Loucy (cell line): ENCODE measurements around the gene DHRS3.
"Not testable (repeated sequence)": the region's sequence is repeated elsewhere in the genome, so short reads cannot be mapped to it uniquely, and the experiment has no call there.

Experiments used
- H2AFZ ChIP-seq: fragments of 200-600 bp; sonication (generic); 2 replicates; pipeline ENCODE4 v1.6.0; 2016; ENCODE audit warnings: antibody characterized with exemption, mild to moderate bottlenecking, low read length, moderate library complexity
- H3F3A ChIP-seq: fragments of 200-600 bp; 2 replicates; pipeline ENCODE4 v1.6.0; 2016; ENCODE audit warnings: antibody characterized with exemption, low read depth, mild to moderate bottlenecking
- H3K27me3 ChIP-seq: fragments of 200-600 bp; sonication (generic); 2 replicates; pipeline ENCODE4 v1.6.1; 2014; ENCODE audit warnings: low read length, mild to moderate bottlenecking; ENCODE audit not compliant: insufficient read depth, poor library complexity, severe bottlenecking
- H3K36me3 ChIP-seq: fragments of 200-600 bp; sonication (generic); 2 replicates; pipeline ENCODE4 v1.6.1; 2016; ENCODE audit warnings: low read length; ENCODE audit not compliant: insufficient read depth
- H3K4me1 ChIP-seq: fragments of 200-600 bp; sonication (generic); 2 replicates; pipeline ENCODE4 v1.5.1; 2014; ENCODE audit warnings: low read length, mild to moderate bottlenecking; ENCODE audit not compliant: insufficient read depth, poor library complexity, severe bottlenecking
- H3K4me2 ChIP-seq: fragments of 200-600 bp; sonication (generic); 2 replicates; pipeline ENCODE4 v1.6.0; 2014; ENCODE audit warnings: antibody characterized with exemption, low read length, low read depth, mild to moderate bottlenecking; ENCODE audit not compliant: poor library complexity, severe bottlenecking
- H3K4me3 ChIP-seq: fragments of 200-600 bp; sonication (generic); 2 replicates; pipeline ENCODE4 v1.5.1; 2014; ENCODE audit warnings: low read length, mild to moderate bottlenecking, mixed read lengths; ENCODE audit not compliant: poor library complexity, severe bottlenecking
- H3K79me2 ChIP-seq: fragments of 200-600 bp; sonication (generic); 2 replicates; pipeline ENCODE4 v1.6.1; 2014; ENCODE audit warnings: low read length; ENCODE audit not compliant: insufficient read depth
- H3K9ac ChIP-seq: fragments of 200-600 bp; sonication (generic); 2 replicates; pipeline ENCODE4 v1.6.0; 2014; ENCODE audit warnings: mild to moderate bottlenecking, low read depth, low read length, moderate library complexity; ENCODE audit not compliant: poor library complexity, severe bottlenecking
- H3K9me2 ChIP-seq: fragments of 200-600 bp; sonication (generic); replicated peaks from 2 replicates; pipeline ENCODE4 v1.6.1; 2016; ENCODE audit warnings: low read depth, low read length, mixed read lengths
- H3K9me3 ChIP-seq: fragments of 200-600 bp; sonication (generic); 2 replicates; pipeline ENCODE4 v1.6.1; 2014; ENCODE audit warnings: mild to moderate bottlenecking, antibody characterized with exemption, low read length, low read depth; ENCODE audit not compliant: insufficient read depth
- H4K20me1 ChIP-seq: fragments of 200-600 bp; sonication (generic); 2 replicates; pipeline ENCODE4 v1.6.0; 2014; ENCODE audit warnings: antibody characterized with exemption, low read length, mild to moderate bottlenecking; ENCODE audit not compliant: insufficient read depth, poor library complexity, severe bottlenecking
- CTCF ChIP-seq: fragments of 200-600 bp; sonication (generic); conservative IDR thresholded peaks from 2 replicates; pipeline ENCODE4 v1.5.1; 2014; ENCODE audit warnings: mild to moderate bottlenecking, antibody characterized with exemption, low read length
- EZH2phosphoT487 ChIP-seq: fragments of 200-600 bp; IDR thresholded peaks from 2 replicates; pipeline ENCODE4 v1.6.1; 2018; ENCODE audit warnings: antibody characterized with exemption, mild to moderate bottlenecking, moderate library complexity, borderline replicate concordance

The DHRS3 gene

DNA sequence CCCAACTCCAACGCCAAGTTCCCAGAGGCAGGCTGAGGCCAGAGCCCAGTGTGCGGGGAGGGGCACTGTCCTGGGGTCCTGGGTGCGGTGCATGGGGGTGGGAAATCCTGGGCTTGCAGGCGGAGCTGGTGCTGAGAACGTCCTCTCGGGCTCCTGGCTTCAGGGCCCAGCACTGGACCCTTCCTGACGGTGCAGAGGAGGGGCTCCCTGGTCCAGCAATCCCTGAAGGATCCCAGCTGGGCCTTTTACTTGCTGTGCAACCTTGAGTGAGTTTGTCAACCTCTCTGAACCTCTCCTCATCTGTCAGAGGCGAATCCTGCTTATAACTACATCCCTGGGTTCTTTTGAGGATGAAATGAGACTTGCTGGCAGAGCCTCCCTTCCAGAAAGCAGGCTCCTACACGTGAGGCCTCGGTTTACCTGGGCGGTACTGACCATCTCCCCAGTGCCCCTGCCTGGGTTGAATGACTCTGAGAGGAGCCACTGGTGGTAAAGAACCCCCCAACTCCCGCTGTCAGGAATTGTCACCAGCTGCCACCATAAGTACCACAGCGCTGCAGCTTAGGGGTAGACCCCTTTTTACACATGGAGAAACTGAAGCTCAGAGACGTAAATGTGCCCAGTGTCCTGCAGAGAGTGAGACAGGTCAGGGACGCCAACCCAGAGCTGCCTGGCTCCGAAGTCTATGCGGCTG, 77.3 kb downstream of the DHRS3 start:
- H2AFZ ChIP-seq = no peak overlapping the region
- no peaks in the 10 kb centered on the region for H4K20me1 ChIP-seq
- TF ChIP-seq EZH2phosphoT487 = no peak
- no peak for TF ChIP-seq CTCF

DNA sequence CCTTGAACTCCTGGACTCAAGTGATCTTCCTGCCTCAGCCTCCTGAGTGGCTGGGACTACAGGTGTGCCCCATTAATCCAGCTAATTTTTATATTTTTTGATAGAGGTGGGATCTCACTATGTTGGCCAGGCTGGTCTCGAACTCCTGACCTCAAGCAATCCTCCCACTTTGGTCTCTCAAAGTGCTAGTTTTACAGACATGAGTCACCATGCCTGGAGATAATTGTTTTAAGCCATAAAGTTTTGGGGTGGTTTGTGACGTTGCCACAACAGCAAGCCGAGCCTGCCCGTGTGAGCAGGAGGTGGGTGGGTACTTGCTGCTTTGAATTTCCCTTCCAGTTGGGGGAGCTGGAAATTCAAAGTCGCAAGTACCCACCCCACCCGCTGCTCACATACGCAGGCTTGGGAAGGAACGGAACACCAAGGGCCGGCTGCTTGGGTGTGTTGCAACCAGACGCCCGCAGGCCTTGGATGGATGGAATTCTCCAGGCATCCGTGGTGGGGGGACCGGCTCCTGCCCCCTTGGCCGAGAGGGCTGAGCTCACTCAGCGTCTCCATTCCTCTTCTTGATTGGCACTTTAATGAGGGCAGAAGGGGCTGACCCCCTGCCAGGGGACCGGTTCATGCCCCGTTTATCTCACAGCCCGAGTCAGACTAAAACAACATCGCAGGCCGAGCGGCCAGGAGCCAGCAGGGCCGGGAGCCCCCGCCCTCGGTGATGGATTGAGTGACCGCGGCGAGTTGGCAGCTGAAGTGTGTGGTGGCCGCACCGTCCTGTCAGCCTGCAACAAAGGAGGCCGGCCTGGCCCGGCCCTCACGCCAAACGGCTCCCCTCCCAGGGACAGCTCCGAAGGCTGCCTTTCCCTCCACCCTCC, 78.1 kb downstream of the DHRS3 start:
- no peak overlapping the region for H2AFZ ChIP-seq

More for the DNA sequence above, 77.3 kb downstream of the DHRS3 start:
- Histone ChIP-seq H3K9ac (no peak overlapping the region), H3K36me3 (no peaks in the 10 kb centered on the region), H3K79me2 (no peaks in the 10 kb centered on the region), H3K4me1 (no peaks in the 10 kb centered on the region), H3K4me2 (no peak overlapping the region), H3K9me3 (peaks cover 6% of the 10 kb centered on the region; the same call in 1 of the 2 replicates), H3K27me3 (no peaks in the 10 kb centered on the region), H3K4me3 (no peak overlapping the region), H3K9me2 (no peaks in the 10 kb centered on the region), H3F3A (no peaks in the 10 kb centered on the region)

DNA sequence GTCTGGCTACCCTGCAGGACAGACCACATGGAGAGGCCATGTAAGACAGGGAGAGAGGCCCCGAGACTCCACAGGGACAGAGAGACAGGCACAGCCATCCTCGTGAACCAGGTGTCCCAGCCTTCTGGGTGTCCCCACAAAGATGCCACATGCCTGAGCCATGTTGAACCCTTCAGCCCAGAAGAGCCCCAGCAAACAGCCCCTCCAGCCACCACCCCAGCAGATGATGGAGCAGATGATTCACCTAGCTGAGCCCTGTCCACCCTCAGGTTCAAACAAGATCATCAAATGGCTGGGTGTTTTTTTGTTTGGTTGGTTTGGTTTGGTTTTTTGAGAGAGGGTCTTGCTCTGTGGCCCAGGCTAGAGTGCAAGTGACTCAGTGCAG, 78.7 kb downstream of the DHRS3 start:
- H3K9me2 ChIP-seq = no peaks in the 10 kb centered on the region
- H3F3A ChIP-seq = no peaks in the 10 kb centered on the region
- H3K27me3 ChIP-seq = no peaks in the 10 kb centered on the region
- no peaks in the 10 kb centered on the region for H3K36me3 ChIP-seq
- H3K4me1 ChIP-seq = no peaks in the 10 kb centered on the region
- no peaks in the 10 kb centered on the region for H3K79me2 ChIP-seq
- H4K20me1 ChIP-seq = no peaks in the 10 kb centered on the region
- TF ChIP-seq CTCF = no peak
- no peak for TF ChIP-seq EZH2phosphoT487
- H3K4me2 ChIP-seq = no peak overlapping the region
- no peak overlapping the region for H2AFZ ChIP-seq
- peaks cover 10% of the 10 kb centered on the region; the same call in 1 of the 2 replicates for H3K9me3 ChIP-seq
- no peak overlapping the region for H3K4me3 ChIP-seq
- no peak overlapping the region for H3K9ac ChIP-seq

More for the DNA sequence above, 78.1 kb downstream of the DHRS3 start:
- H3K36me3 ChIP-seq = no peaks in the 10 kb centered on the region
- H4K20me1 ChIP-seq = no peaks in the 10 kb centered on the region
- H3K9ac ChIP-seq = no peak overlapping the region
- no peak for TF ChIP-seq EZH2phosphoT487
- no peak for TF ChIP-seq CTCF
- no peaks in the 10 kb centered on the region for H3K27me3 ChIP-seq
- H3K4me2 ChIP-seq = no peak overlapping the region
- H3K4me1 ChIP-seq = no peaks in the 10 kb centered on the region
- H3K9me3 ChIP-seq = peaks cover 10% of the 10 kb centered on the region; the same call in 1 of the 2 replicates
- no peaks in the 10 kb centered on the region for H3F3A ChIP-seq
- H3K9me2 ChIP-seq = no peaks in the 10 kb centered on the region
- no peak overlapping the region for H3K4me3 ChIP-seq
- H3K79me2 ChIP-seq = no peaks in the 10 kb centered on the region

GRCh38 chr1:12538536-12538935, 79.5 kb downstream of the DHRS3 start:
- H2AFZ ChIP-seq, H3K9ac ChIP-seq, H4K20me1 ChIP-seq, H3K4me2 ChIP-seq, H3K9me2 ChIP-seq, H3K4me1 ChIP-seq, H3K79me2 ChIP-seq, H3K9me3 ChIP-seq, H3K36me3 ChIP-seq, H3K4me3 ChIP-seq, H3K27me3 ChIP-seq, H3F3A ChIP-seq: not testable (repeated sequence)
